Stimulated activated CD8-positive, alpha-beta memory T cell treated with anti-CD3 and anti-CD28 coated beads, Interleukin-15, amount 100 ng/mL, for 48 hours (primary cell): Measurements from ENCODE around the gene ARMC7.
"Not testable (repeated sequence)": the region's sequence is repeated elsewhere in the genome, so short reads cannot be mapped to it uniquely, and the experiment has no call there.

Experiments
- DNase-seq, 2 donors: peaks; one replicate each; pipeline ENCODE4 v3.0.0-alpha.2; 2020; ENCODE audit warnings: low read depth in 2 of 2

Gene ARMC7

DNA sequence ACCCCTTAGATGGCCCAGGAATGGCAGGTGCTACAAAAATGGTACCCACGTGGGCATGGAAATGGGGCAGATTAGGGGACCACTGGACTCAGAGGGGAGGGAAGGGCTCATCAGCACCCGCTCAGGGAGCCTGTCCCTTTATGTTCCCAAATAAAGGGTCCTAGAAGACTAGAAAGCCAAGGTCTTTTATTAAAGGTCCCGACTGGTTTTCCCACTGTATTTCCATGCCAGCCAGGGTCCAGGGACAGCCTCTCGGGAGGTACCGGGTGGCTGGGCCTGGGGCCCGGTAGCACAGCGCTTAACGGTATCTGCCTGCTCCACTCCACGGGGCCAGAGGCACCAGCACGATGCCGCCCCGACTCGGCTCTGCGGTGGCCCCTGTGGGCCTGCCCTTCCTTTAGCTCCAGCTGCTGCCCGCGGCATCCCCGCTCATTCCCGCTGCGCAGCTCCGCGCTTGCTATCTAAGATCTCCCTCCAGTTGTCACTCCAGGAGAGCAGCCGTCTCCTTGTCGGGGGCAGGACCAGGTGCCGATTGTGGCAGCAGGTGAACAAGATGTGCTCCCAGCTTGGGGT, 20.4 kb downstream of the ARMC7 start:
- DNase-seq, result no peak

DNA sequence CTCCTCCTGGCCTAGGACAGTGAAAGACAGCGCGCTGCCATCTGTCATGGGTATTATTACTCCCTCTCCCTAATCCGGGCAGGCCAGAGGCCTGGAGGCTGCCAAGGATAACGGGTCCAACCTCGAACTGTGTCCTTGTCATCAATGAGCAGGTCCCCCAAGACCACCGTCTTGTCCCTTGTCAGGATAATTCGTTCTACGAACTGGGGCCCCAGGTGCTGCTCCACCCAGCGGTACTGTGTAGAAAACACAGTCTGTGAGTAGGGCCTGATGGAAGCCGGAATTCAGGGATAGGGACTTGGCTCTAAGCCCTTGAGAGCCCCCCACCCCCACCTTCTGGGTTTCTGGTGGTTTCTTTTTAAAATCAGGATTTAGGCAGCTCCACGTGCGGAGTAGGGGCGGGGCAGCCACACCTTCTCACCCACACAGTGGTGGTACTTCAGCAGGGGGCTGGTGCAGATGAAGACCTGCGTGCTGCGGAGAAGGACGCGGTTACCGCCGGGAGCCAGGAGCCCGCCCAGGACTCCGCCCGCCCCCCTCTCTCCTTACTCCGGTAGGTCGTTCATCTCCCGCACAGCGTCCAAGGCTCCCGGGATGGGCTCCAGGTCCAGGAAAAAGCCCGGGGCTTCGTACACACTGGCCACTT, 21.0 kb downstream of the ARMC7 start:
- peak; percentile 25 to 38 for DNase-seq

DNA sequence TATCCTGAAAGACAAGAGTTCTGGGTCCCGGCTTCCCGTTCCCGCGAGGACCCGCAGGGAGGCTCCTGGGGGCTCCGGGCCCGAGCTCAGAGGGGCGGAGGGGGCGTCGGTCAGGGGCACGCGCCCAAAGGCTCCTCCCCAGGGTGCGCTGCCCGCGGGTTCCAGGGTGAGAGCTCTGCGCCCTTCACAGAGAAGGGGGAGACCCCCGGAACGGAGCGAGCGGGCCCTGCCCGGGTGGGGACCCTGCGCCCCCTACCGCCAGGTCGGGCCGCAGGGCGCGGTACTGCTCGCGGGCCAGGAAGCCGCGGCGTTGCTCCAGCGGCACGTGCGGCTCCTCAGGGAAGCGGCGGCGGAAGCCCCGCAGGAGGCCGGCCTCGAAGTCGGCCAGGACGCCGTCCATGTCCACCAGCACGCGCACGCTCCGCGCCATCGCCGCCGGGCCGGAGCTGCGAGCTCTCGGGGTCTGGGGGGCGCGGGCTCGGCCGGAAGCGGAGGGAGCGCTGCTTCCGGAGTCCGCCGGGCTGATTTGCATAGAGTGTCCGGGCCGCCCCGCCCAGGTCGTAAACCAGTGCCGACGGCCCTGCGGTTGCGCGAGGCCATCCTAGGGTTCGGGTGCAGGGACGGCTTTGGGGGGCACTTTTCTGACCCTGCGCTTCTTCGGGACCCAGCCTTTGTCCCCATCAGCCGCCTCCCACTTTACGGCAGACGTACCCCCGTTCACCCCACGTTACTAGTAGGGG, 21.7 kb downstream of the ARMC7 start, which contains the start of gene NT5C:
NT5C (minus strand) TSS at position 465 of the 740 bp plus-strand sequence; CDS start at position 430, 35 bp downstream.
- peak; percentile 72 to 78 for DNase-seq

GRCh38 chr17:75132018-75133000, 22.5 kb downstream of the ARMC7 start:
- not testable (repeated sequence) for DNase-seq

GRCh38 chr17:75133001-75133400, 23.2 kb downstream of the ARMC7 start:
- no peak for DNase-seq

DNA sequence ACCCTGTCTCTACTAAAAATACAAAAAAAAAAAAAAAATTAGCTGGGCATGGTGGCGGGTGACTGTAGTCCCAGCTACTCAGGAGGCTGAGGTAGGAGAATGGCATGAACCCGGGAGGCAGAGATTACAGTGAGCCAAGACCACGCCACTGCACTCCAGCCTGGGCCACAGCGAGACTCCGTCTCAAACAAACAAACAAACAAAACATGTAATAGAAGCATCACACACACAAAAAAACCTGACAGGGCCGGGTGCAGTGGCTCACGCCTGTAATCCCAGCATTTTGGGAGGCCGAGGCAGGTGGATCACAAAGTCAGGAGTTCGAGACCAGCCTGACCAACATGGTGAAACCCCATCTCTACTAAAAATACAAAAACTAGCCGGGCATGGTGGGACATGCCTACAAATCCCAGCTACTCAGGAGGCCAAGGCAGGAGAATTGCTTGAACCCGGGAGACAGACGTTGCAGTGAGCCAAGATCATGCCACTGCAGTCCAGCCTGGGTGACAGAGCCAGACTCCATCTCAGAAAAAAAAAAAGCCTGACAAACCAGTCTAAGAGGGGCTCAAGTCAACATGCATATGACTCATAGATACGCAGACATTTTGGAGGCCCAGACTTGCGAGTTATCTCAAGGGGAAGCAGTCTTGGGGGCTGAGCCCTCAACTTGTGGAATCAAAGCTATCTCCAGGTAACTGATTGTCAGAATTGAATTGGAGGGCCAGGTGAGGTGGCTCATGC, 24.0 kb downstream of the ARMC7 start:
- DNase-seq, result not testable (repeated sequence)

DNA sequence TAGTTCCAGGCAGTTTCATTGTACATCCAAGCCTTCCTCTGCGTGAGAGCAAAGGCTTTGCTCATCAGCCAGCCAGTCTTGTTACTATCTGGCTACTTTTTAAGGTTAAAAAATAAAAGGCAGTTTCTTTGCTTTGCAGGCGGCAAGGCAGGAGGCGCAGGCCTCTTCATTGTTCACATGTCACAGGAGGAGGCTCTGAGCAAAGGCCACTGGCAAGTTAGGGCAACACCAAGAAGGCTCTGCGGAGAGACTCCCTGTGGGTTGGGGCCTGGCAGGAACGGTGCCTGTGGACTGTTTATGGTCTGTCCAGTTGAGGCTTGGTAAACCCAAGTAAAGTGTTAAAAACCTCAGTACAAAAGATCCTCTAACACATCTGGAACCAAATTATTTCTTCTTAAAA, 25.7 kb downstream of the ARMC7 start:
- DNase-seq, result no peak

- no peak for DNase-seq
Measured at GRCh38 chr17:75135946-75136345, 26.2 kb downstream of the ARMC7 start.

GRCh38 chr17:75137762-75138161, 28.0 kb downstream of the ARMC7 start:
- DNase-seq, result not testable (repeated sequence)

- DNase-seq, result no peak
Measured at GRCh38 chr17:75138519-75138918, 28.8 kb downstream of the ARMC7 start.

- DNase-seq, result no peak
Measured at GRCh38 chr17:75142236-75142971, 32.6 kb downstream of the ARMC7 start.

- DNase-seq, result no peak
Measured at GRCh38 chr17:75144816-75145512, 35.2 kb downstream of the ARMC7 start.

GRCh38 chr17:75146592-75146991, 36.8 kb downstream of the ARMC7 start:
- no peak for DNase-seq

DNA sequence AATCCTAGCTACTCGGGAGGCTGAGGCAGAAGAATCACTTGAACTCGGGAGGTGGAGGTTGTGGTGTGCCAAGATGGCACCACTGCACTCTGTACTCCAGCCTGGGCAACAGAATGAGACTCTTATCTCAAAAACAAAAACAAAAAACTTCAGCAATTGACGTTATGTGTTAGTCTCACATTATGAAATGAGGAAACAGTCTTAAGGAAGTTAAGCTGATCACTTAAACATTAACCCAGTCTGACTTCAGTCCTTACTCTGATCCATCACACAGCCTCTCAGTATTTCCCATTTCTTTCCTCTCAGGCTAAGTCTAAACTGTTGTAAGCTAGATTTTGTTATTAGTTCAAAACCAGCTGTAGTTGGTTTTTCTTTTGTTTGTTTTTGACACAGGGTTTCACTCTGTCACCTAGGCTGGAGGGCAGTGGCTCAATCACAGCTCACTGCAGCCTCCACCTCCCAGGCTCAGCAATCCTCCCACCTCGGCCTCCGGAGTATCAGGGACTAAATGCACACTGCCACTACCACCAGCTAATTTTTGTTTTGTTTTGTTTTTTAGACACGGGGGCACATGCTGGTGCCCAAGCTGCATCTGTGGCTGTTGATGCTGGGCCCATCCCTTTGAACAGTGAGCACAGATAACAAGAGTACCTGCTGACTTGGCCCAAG, 38.2 kb downstream of the ARMC7 start:
- DNase-seq, result no peak

DNA sequence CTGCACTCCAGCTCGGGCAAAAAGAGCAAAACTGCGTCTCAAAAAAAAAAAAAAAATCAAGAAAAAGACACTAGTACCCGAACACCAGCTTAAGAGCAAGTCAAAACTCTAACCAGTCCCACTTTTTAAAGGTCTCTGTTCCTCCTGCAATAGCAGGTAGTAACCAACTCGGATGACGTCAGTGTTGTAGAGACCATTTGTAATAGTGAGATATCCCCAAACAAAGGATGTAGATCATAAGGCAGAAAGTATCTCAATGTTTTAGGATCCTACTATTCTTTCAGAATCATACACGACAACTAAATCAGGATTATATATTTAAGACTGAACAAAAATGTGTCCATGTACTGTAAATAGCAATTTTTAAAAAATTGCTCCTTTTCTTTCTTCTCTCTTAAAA, 42.2 kb downstream of the ARMC7 start:
- no peak for DNase-seq

DNA sequence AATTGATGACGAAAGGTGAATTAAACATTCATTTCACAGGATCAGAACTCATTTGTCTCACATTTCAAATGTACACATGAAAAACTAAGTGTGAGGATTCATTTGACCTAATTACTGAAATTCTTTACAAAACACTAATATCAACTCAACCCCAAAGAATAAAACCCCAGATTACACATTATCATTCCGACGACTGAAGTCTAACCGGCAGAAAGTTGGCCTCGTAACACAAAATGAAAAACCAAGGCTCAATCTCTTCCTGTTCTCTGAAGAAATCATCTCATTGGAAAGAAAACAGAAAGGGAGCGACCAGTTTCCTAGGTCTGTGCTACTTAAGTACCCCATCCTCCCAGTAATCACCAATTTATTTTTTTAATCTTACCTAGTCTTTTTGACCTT, 42.8 kb downstream of the ARMC7 start:
- DNase-seq, result no peak

DNA sequence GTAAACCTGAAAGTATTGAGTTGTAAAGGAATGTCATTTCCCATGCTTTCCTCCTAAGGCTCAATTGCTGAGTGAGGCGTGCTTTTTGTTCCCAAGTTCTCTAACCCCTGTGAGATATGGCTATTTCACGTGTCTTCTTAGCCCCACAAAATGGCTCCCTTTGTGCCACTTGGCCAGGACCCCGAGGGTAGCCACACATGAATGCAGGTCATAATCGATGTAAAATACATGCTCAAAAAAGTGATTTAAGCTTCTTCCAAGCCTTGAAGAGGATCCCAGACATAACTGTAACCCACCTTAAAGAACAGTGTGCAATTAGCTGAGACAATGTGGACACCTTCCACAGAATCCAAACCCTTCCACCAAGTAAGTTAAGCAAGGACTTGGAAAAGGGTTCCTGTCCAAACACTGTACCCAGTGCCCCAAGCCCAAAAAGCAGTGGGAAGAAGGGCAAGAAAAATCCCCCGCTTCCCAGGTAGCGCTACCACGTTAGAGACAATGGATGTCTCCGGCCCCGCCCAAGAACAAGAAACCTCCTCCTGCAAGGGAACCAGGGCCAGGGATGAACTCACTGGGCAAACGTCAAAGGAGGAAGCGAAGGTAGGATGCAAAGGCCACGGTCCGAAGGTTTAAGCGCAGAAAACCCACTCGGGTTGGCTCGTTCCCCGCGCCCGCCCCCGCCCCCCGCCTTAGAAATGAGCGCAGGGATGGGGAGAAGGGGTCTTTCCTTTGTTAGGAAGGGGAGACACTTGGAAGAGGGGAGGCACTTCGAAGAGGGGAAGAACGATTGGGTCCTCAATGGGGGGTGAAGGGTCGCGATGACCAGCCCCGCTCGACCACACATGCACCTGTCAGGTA, 43.4 kb downstream of the ARMC7 start:
- peak; percentile 4 to 6 for DNase-seq

DNA sequence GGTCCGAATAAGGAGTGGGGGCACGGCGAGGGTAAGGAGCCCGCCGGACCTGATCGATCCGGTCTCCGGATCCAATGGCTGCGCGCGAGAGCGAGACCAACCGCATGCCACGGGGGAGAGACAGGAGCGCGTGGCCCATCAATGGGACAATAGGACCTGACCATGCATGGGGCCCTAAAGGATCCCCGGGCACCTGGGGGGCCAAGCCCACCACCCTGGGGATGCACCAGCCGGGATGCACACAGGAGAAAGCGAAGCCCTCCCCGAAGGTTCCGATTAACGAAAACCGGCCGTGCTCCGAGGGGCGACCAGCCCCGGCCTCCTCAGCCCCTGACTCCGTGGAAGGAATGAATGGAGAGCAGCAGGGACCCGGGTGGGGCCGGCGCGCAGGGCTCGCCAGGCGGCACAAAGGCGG, 44.0 kb downstream of the ARMC7 start:
- DNase-seq, result peak; percentile 6 to 7
